ENCODE results near the gene USH1C. TPM values are rescaled to one million over a fixed set of nuclear protein-coding genes. Genes with fewer than 3 reads are reported as not detected.

The USH1C gene
- total RNA-seq, 4 donors from 2014 or later: 0.75 TPM; not detected in 3

DNA sequence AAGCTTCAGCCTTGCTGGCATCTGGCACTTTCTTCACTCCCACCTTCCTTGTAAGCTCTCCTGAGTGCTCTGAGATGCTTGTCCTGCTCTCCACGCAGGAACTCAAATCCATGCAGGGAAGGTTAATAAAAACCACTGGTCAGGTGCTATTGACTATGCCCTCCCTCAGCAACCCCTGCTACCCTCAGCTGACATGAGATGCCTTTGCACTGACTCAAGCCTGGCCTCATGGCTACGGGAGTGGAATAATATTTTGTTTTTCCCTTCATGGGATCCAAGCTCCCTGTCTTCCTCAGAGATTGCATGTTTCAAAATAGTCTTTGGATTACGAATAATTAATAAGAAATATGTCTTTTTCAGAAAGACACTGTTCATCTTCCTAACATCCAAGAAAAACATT is 35.9 kb downstream of the USH1C start:
- TF ChIP-seq, protein P1, sequence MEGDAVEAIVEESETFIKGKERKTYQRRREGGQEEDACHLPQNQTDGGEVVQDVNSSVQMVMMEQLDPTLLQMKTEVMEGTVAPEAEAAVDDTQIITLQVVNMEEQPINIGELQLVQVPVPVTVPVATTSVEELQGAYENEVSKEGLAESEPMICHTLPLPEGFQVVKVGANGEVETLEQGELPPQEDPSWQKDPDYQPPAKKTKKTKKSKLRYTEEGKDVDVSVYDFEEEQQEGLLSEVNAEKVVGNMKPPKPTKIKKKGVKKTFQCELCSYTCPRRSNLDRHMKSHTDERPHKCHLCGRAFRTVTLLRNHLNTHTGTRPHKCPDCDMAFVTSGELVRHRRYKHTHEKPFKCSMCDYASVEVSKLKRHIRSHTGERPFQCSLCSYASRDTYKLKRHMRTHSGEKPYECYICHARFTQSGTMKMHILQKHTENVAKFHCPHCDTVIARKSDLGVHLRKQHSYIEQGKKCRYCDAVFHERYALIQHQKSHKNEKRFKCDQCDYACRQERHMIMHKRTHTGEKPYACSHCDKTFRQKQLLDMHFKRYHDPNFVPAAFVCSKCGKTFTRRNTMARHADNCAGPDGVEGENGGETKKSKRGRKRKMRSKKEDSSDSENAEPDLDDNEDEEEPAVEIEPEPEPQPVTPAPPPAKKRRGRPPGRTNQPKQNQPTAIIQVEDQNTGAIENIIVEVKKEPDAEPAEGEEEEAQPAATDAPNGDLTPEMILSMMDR (IDR thresholded peaks at IDR 0.05; ENCODE audit: low read depth): no peak

DNA sequence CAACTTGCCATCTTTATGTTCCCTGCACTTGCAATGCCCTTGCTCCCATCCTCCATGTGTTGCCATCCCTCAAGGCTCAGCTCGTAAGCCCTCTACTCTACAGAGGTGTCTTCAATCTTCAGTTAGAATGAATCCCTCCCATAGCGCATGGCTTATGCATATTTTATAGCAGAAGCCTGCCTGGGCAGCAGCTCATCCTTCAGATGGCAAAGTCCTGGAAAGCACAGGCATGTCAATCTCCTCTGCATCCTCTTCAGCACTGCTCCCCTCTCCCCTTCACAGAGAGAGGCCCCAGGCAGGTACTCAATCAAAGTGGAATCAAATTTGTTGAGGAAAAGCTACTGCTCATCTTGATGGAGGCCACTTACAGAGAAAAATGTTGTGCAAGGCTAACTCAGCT is 36.4 kb downstream of the USH1C start:
- TF ChIP-seq, protein P1 (IDR thresholded peaks at IDR 0.05; ENCODE audit: low read depth): no peak

DNA sequence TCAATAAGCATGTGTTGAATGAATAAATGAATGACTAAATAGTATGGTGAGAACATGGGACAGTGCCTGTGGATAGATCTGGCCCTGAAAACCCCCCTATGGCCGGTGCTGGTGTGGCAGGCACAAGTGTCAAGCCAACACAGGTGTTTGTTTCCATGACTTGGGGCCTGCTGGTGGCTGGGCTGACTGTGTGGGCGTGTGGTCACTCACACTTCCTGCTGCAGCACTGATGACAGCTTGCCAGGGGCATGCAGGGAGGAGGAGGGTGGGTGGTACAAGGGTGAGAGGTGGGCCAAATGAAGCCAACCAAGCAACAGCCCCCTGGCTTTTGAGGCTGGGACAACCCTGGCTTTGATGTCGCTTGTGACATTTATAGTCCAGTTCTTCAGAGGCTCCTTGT is 37.3 kb downstream of the USH1C start:
- TF ChIP-seq, protein P1 (IDR thresholded peaks at IDR 0.05; ENCODE audit: low read depth): no peak

- TF ChIP-seq, protein P1 (IDR thresholded peaks at IDR 0.05; ENCODE audit: low read depth): no peak
Observed at GRCh38 chr11:17506314-17506713, 37.9 kb downstream of the USH1C start.

- TF ChIP-seq, protein P1 (IDR thresholded peaks at IDR 0.05; ENCODE audit: low read depth): no peak
Observed at GRCh38 chr11:17505146-17505545, 39.1 kb downstream of the USH1C start.

DNA sequence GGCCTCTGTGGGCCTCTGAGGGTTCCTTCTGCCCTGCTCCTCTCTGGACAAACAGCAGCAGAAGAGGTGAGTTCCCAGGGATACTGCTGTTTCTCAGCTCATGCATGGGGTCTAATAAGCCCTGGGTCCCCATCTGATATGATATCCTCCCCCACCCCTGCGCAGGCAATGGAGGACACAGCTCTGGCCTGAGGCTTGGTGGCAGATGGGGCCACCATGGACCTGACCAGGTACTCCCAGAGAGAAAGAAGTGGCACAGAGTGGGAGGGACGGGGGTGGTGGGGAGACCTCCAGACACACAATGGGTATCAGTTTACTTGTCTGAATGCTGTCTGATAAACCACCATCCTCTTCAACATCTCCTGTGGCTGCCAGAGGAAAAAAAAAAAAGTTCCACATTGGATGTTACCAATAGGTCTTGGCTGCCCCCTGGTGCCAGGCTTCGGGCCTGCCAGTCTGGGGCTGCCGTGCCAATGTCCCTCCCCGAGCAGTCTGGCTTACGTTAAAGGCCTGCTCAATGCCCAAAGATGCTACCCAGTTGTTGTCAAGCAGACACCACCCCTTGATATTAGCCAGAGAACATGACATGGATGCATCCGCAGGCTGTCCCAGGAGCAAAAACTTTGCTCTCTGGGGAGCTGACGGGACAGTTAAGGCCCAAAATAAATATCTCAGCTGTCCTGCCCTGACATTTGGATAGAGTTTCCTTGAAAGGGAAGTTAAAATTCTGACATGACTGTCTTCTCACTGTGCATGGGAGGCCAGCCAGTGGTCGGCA is 39.7 kb downstream of the USH1C start:
- TF ChIP-seq, protein P1 (IDR thresholded peaks at IDR 0.05; ENCODE audit: low read depth): no peak

GRCh38 chr11:17502630-17503029 is 41.6 kb downstream of the USH1C start:
- TF ChIP-seq, protein P1 (IDR thresholded peaks at IDR 0.05; ENCODE audit: low read depth): no peak
